Mesodermal cell (in vitro differentiated cells): ENCODE measurements around the gene PAPLN.

Experiments
- H3K27ac ChIP-seq: 2 replicates; pipeline ENCODE4 v1.7.0; 2013; ENCODE audit warnings: mild to moderate bottlenecking, low read depth, low read length, moderate library complexity; ENCODE audit not compliant: severe bottlenecking
- H3K36me3 ChIP-seq: 2 replicates; pipeline ENCODE4 v1.7.1; 2013; ENCODE audit warnings: mild to moderate bottlenecking, low read length, moderate library complexity; ENCODE audit not compliant: control insufficient read depth, insufficient read depth
- H3K4me1 ChIP-seq: one replicate; pipeline ENCODE4 v1.7.1; 2013; ENCODE audit warnings: mild to moderate bottlenecking, low read length; ENCODE audit not compliant: insufficient read depth, control insufficient read depth, poor library complexity, severe bottlenecking
- H3K4me3 ChIP-seq: 2 replicates; pipeline ENCODE4 v1.7.0; 2013; ENCODE audit warnings: low read length, control low read depth, mild to moderate bottlenecking; ENCODE audit not compliant: insufficient read depth, poor library complexity, severe bottlenecking; ENCODE audit errors: extremely low read depth
- H3K9me3 ChIP-seq: 2 replicates; pipeline ENCODE4 v1.7.1; 2013; ENCODE audit warnings: mild to moderate bottlenecking, low read length, moderate library complexity; ENCODE audit not compliant: control insufficient read depth
- WGBS, 2 experiments: methylation state at CpG; one replicate each; pipeline ENCODE4 v1.1.5; 2013; ENCODE audit warnings: missing lambda C conversion rate in 2 of 2; ENCODE audit not compliant: insufficient coverage in 2 of 2; 5-methylcytosine and 5-hydroxymethylcytosine counted together

The PAPLN gene

DNA sequence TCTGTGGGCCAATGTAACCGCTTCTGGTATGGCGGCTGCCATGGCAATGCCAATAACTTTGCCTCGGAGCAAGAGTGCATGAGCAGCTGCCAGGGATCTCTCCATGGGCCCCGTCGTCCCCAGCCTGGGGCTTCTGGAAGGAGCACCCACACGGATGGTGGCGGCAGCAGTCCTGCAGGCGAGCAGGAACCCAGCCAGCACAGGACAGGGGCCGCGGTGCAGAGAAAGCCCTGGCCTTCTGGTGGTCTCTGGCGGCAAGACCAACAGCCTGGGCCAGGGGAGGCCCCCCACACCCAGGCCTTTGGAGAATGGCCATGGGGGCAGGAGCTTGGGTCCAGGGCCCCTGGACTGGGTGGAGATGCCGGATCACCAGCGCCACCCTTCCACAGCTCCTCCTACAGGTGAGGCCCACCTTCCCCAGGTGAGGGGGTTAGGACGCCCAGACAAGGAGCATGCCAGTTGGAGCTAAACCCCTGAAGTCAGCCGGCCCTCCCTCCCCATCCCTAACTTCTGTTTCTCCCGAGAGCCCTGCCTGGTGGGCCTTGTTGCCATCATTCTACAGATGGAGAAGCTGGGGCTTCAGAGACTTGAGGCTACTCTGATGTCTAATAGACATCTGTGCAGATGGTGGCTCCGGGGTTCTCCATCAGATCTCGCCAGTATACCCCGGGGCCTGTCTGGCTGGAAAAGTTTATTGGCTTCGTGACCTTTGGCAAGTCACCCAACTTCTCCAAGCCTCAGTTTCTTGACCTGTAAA, 25.3 kb downstream of the PAPLN start:
- no peaks in the 10 kb centered on the region for H3K9me3 ChIP-seq
- no peaks in the 10 kb centered on the region for H3K36me3 ChIP-seq
- H3K4me1 ChIP-seq: no peaks in the 10 kb centered on the region
- no peak overlapping the region for H3K4me3 ChIP-seq
- whole genome bisulfite sequencing, 2 experiments: 92 to 95% methylated on average over 17 of the region's 20 CpGs
- H3K27ac ChIP-seq: no peak overlapping the region

GRCh38 chr14:73263606-73264005, 26.3 kb downstream of the PAPLN start:
- 95 to 96% methylated on average over 3 to 7 of the region's 7 CpGs for WGBS, 2 experiments
- H3K4me3 ChIP-seq: no peak overlapping the region
- H3K27ac ChIP-seq: no peak overlapping the region
- no peaks in the 10 kb centered on the region for H3K36me3 ChIP-seq
- no peaks in the 10 kb centered on the region for H3K9me3 ChIP-seq
- H3K4me1 ChIP-seq: no peaks in the 10 kb centered on the region

DNA sequence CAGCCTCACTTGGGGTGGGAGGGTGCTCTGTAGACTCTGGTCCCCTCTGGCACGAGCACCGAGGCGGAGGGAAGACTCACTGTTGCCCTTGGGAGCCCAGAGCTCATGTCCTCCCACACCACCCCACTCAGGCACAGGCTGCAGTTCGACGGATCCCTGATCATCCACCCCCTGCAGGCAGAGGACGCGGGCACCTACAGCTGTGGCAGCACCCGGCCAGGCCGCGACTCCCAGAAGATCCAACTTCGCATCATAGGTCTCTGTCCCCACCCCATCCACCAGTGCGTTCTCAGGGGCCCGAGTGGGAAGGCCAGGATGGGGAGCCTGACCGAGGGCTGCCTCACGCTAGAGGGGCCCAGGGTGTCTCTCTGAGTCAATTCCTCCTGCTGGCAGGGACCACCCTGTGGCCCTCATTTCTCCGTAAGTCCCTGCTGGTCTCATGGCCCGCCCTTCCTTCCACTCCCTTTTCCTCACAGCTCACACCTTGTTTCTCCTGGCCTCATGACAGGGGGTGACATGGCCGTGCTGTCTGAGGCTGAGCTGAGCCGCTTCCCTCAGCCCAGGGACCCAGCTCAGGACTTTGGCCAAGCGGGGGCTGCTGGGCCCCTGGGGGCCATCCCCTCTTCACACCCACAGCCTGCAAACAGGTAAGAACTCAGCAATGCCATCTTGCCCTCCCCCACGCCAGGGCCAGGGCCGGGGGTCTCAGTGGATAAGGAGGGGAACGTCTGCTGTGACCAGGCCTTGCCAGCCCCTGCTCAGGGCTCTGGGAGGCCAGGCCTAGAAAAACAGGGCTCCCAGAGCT, 27.0 kb downstream of the PAPLN start:
- Histone ChIP-seq H3K4me1 (no peaks in the 10 kb centered on the region), H3K36me3 (no peaks in the 10 kb centered on the region), H3K9me3 (no peaks in the 10 kb centered on the region), H3K4me3 (no peak overlapping the region), H3K27ac (no peak overlapping the region)
- WGBS, 2 experiments: 93 to 94% methylated on average over 16 to 20 of the region's 23 CpGs

DNA sequence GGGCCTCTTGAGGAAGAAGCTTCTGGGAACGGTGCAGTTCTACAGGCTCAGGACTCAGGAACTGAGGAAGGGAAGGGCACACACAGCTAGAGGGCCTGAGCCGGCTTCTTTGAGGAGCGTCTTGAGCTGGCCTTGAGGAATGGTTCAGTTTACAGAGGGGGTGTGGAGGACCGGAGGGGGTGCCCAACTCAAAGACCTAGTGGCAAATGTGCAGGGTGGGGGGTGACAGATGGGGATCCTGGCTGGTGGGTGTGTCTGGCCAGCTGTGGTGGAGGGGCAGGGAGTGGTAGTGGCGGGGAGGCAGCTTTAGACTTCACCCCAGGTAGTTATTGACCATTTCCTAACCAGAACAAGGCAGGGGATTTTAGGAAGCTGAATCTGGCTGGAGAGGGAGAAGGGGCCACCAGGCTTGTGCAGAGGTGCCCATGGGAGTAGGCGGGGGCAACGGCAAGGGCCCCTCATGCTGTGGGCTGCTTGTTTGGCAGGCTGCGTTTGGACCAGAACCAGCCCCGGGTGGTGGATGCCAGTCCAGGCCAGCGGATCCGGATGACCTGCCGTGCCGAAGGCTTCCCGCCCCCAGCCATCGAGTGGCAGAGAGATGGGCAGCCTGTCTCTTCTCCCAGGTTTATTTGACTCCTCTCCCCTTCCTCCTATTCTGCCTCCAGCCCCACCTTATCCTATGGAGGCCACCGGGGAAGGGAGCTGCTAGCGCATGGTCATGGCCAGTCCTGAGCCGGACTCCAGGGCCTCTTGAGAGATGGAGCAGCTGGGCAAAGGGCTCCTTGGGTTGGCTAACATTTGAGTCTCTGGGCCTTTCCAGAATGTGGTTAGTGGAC, 27.8 kb downstream of the PAPLN start:
- Histone ChIP-seq H3K36me3 (no peaks in the 10 kb centered on the region), H3K4me3 (no peak overlapping the region), H3K9me3 (no peaks in the 10 kb centered on the region), H3K4me1 (no peaks in the 10 kb centered on the region), H3K27ac (no peak overlapping the region)
- WGBS, 2 experiments: 88 to 89% methylated on average over 14 to 15 of the region's 18 CpGs

- WGBS, 2 experiments: 88 to 94% methylated on average over 1 to 3 of the region's 3 CpGs
- Histone ChIP-seq H3K9me3 (no peaks in the 10 kb centered on the region), H3K4me1 (no peaks in the 10 kb centered on the region), H3K4me3 (no peak overlapping the region), H3K27ac (no peak overlapping the region), H3K36me3 (no peaks in the 10 kb centered on the region)
Observed at GRCh38 chr14:73265721-73266046, 28.4 kb downstream of the PAPLN start.

GRCh38 chr14:73266317-73266716, 29.0 kb downstream of the PAPLN start:
- 96% methylated on average over 7 of the region's 7 CpGs for WGBS, 2 experiments
- Histone ChIP-seq H3K9me3 (no peaks in the 10 kb centered on the region), H3K4me3 (no peak overlapping the region), H3K4me1 (no peaks in the 10 kb centered on the region), H3K36me3 (no peaks in the 10 kb centered on the region), H3K27ac (no peak overlapping the region)

DNA sequence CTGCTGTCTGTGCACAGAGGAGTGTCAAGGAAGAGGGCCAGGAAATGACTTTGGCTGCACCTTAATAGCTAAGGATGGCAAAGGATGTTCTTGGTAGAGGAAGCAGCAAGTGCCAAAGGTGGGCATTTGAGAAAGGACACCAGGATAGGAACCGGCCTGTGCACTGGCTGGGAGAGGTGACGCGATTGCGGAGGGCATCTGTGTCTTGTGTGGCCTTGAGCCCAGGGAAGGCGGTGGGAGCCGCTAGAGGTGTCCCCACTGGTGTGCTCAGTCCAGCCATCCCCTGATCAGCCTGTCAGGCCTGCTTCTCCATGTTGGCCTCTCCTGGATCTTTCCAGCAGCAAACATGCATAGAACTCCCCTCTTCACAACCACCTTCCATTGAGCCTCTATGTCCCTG, 30.2 kb downstream of the PAPLN start:
- WGBS, 2 experiments: 94 to 98% methylated on average over 6 of the region's 6 CpGs
- no peaks in the 10 kb centered on the region for H3K4me1 ChIP-seq
- no peak overlapping the region for H3K4me3 ChIP-seq
- no peak overlapping the region for H3K27ac ChIP-seq
- H3K36me3 ChIP-seq: no peaks in the 10 kb centered on the region
- H3K9me3 ChIP-seq: no peaks in the 10 kb centered on the region

DNA sequence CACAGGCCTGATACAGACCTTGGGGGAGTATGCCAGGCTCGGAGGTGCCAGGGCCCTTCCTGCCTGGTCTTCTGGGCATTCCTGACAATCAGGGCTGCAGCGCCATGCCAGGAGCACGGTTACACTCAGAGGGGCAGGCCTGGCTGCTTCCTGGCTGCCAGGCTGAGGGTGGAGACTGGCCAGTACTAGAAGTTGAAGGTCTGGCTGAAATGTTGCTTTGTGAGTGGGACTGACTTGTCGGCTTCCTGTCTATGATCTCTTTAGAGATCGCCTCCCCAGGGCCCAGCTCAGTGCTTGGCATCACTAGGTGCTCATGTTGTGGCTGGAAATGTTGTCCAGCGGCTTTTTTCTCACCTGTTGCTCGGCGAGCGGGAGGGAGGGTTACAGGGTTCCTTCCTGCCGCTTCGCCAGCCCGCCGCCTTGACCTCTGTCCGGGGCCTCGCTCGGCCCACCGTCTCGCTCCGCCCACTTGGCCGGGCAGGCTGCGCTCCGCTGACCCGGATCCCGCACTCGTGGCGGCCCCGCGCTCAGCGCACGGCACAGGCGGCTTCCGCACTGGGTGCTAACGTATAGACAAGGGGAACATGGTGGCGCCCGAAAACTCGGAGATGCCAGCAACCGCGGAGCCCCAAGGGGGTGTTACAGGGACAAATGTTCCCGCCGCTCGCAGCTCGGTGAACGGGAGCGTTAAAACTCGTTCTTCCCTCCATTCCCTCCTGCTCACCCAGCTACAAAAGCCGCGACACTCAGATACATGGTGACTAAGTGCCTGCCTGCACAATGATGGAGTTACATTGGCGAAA, 32.6 kb downstream of the PAPLN start:
- Histone ChIP-seq H3K4me3 (peak overlapping the region; percentile 25), H3K9me3 (no peaks in the 10 kb centered on the region), H3K27ac (no peak overlapping the region), H3K4me1 (no peaks in the 10 kb centered on the region), H3K36me3 (peaks cover 19% of the 10 kb centered on the region)
- 54 to 70% methylated on average over 32 to 45 of the region's 48 CpGs for WGBS, 2 experiments

GRCh38 chr14:73272393-73272792, 35.1 kb downstream of the PAPLN start:
- Histone ChIP-seq H3K9me3 (no peaks in the 10 kb centered on the region), H3K4me1 (no peaks in the 10 kb centered on the region), H3K36me3 (peaks cover 37% of the 10 kb centered on the region), H3K4me3 (no peak overlapping the region), H3K27ac (no peak overlapping the region)
- WGBS, 2 experiments: 94 to 96% methylated on average over 4 to 6 of the region's 6 CpGs

DNA sequence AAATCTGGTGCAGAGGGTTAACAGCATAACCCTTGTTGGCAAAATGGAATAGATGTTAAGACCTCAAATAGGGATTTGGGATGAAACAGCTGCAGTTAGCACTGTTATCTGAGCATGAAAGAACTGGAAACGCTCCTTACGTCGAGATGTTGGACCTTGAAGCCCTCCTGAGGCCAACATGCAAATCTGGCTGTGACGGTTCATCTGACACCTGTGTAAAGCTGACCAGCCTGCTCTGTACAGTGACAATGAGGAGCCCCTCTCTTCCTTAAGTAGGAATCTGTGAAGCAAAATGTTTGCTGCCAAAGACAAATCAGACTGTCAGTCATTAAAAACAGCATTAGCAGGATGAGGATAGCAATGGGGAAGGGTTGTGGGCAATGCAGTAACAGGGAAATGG, 36.5 kb downstream of the PAPLN start:
- H3K9me3 ChIP-seq: no peaks in the 10 kb centered on the region
- no peak overlapping the region for H3K27ac ChIP-seq
- WGBS, 2 experiments: 94 to 96% methylated on average over 4 of the region's 4 CpGs
- peaks cover 50% of the 10 kb centered on the region for H3K36me3 ChIP-seq
- H3K4me1 ChIP-seq: no peaks in the 10 kb centered on the region
- H3K4me3 ChIP-seq: no peak overlapping the region
